Parathyroid adenoma (tissue), 2 donors: ENCODE measurements around the gene ANKRD63.

Source experiments
- H2AFZ ChIP-seq: fragments of 300-600 bp; sonication (generic); one replicate; pipeline ENCODE4 v1.7.0; 2017; ENCODE audit warnings: antibody characterized with exemption, mild to moderate bottlenecking
- H3K27ac ChIP-seq: fragments of 300-600 bp; sonication (generic); one replicate; pipeline ENCODE4 v1.7.0; 2017
- H3K27me3 ChIP-seq: fragments of 300-600 bp; sonication (generic); one replicate; pipeline ENCODE4 v1.7.0; 2017; ENCODE audit warnings: low read length; ENCODE audit not compliant: control insufficient read depth, insufficient read depth
- H3K36me3 ChIP-seq: fragments of 300-600 bp; sonication (generic); one replicate; pipeline ENCODE4 v1.7.0; 2017; ENCODE audit warnings: low read length; ENCODE audit not compliant: control insufficient read depth, insufficient read depth
- H3K4me1 ChIP-seq: fragments of 300-600 bp; sonication (generic); one replicate; pipeline ENCODE4 v1.7.0; 2017; ENCODE audit warnings: control low read depth
- H3K4me2 ChIP-seq: fragments of 300-600 bp; sonication (generic); one replicate; pipeline ENCODE4 v1.7.0; 2017; ENCODE audit warnings: low read length
- H3K4me3 ChIP-seq: fragments of 300-600 bp; sonication (generic); one replicate; pipeline ENCODE4 v1.7.0; 2017; ENCODE audit warnings: low read depth, low read length
- H3K79me2 ChIP-seq: fragments of 300-600 bp; sonication (generic); one replicate; pipeline ENCODE4 v1.7.0; 2017; ENCODE audit warnings: control low read depth
- H3K9ac ChIP-seq: fragments of 300-600 bp; sonication (generic); one replicate; pipeline ENCODE4 v1.7.0; 2017; ENCODE audit warnings: mild to moderate bottlenecking
- H3K9me3 ChIP-seq: fragments of 300-600 bp; sonication (generic); one replicate; pipeline ENCODE4 v1.7.0; 2017; ENCODE audit warnings: low read length; ENCODE audit not compliant: control insufficient read depth
- TF ChIP-seq, protein P1 (sequence below): fragments of 300-600 bp; sonication (generic); IDR thresholded peaks from one replicate; pipeline ENCODE4 v1.7.0; 2017; ENCODE audit warnings: antibody characterized with exemption, mild to moderate bottlenecking
- donor health status: primary hyperparathyroidism.

Gene ANKRD63

DNA sequence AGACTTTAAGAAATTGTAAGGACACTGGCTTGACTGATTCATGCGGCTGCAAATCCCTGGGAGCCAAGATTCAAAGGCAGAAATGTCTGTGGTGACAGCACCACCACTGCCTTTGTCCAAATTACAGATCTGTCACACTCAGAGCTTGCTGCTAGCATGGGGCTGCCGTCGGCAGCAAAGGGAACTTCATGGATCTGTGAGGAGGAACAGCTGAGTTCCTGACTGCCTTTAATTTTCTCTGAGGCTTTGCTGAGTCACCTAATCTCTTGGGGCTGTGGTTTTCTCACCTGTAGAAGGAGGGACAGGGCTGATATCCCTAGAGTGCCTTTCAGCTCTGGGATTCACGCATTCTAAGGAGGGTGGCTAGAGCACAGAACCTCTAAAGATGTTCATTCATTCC, 48.1 kb downstream of the ANKRD63 start:
- Histone ChIP-seq H3K27ac (no peak overlapping the region), H3K9ac (no peak overlapping the region)
- TF ChIP-seq, protein P1, sequence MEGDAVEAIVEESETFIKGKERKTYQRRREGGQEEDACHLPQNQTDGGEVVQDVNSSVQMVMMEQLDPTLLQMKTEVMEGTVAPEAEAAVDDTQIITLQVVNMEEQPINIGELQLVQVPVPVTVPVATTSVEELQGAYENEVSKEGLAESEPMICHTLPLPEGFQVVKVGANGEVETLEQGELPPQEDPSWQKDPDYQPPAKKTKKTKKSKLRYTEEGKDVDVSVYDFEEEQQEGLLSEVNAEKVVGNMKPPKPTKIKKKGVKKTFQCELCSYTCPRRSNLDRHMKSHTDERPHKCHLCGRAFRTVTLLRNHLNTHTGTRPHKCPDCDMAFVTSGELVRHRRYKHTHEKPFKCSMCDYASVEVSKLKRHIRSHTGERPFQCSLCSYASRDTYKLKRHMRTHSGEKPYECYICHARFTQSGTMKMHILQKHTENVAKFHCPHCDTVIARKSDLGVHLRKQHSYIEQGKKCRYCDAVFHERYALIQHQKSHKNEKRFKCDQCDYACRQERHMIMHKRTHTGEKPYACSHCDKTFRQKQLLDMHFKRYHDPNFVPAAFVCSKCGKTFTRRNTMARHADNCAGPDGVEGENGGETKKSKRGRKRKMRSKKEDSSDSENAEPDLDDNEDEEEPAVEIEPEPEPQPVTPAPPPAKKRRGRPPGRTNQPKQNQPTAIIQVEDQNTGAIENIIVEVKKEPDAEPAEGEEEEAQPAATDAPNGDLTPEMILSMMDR, result no peak

DNA sequence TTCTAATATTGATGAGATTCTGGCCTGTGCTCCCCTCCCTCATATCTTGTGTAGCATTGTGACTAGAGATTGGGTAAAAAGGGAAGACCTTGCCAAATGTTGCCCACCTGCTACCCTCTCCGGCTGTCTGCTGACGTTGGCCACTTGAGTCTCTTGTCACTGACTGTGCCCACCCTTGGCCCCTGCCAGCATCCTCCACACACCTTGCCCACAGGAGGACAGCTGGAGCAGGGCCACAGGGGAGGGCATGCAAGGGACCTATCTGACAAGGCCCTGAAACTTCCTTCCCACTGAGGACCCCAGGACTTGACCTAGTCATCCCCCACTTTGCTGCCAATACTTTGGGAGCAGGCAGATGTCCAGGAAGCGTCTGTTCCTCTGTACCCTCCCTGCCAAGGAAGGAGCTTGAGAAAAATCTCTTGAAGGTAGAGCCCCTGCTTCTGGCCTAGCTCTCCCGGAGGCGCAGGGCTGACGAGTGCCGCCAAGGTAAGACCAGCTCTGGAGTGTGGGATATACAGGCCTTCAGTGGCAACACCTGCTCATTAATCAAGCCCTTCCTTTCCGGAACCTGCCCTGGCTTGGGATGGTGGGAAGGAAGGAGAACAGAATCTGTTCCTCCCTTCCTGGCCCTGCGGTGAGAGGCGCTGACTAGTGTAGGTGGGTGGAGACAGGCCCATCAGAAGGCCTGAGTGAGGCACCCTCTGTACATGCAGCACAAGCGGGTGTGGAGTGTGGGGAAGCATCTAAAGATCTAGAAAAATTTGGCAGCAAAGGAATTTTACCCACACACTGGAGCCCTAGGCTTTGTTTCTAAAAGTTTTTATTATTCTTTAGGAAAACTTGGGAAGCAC, 48.9 kb downstream of the ANKRD63 start:
- H3K4me1 ChIP-seq, result no peaks in the 10 kb centered on the region
- no peak overlapping the region for H3K4me3 ChIP-seq
- no peak overlapping the region for H2AFZ ChIP-seq
- TF ChIP-seq, protein P1, result no peak
- H3K9me3 ChIP-seq, result no peaks in the 10 kb centered on the region
- no peaks in the 10 kb centered on the region for H3K79me2 ChIP-seq
- no peaks in the 10 kb centered on the region for H3K36me3 ChIP-seq
- no peak overlapping the region for H3K4me2 ChIP-seq
- no peak overlapping the region for H3K9ac ChIP-seq
- H3K27me3 ChIP-seq, result no peaks in the 10 kb centered on the region
- no peak overlapping the region for H3K27ac ChIP-seq

More for the DNA sequence above, 48.1 kb downstream of the ANKRD63 start:
- Histone ChIP-seq H3K9me3 (no peaks in the 10 kb centered on the region), H3K36me3 (no peaks in the 10 kb centered on the region), H3K27me3 (no peaks in the 10 kb centered on the region), H3K4me1 (no peaks in the 10 kb centered on the region), H3K4me2 (no peak overlapping the region), H2AFZ (no peak overlapping the region), H3K79me2 (no peaks in the 10 kb centered on the region), H3K4me3 (no peak overlapping the region)

DNA sequence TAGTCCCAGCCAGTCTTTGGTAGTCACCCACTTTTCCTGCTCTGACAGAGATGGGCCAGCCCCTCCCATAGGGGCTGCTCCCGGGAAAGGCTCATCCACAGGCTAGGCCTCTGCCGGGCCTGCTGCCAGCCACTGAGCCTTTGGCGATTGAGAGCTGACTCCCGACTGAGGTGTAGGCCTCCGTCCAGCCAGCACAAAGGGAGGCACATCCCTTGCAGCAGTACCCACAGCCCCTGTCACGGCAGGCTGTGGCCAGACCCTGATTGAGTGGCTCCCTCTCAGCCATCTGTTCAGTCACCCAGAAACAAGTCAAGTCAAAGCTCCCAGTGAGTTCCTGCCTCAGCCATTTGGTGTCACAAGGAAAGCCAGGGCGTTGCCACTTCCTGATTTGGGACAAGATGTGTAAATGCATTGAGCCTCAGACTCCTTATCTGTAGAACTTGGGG, 50.2 kb downstream of the ANKRD63 start:
- Histone ChIP-seq H2AFZ (peak overlapping the region; percentile 46), H3K9ac (no peak overlapping the region), H3K9me3 (no peaks in the 10 kb centered on the region), H3K36me3 (no peaks in the 10 kb centered on the region), H3K27ac (no peak overlapping the region), H3K4me3 (no peak overlapping the region), H3K27me3 (no peaks in the 10 kb centered on the region), H3K4me2 (no peak overlapping the region), H3K4me1 (no peaks in the 10 kb centered on the region), H3K79me2 (no peaks in the 10 kb centered on the region)
- TF ChIP-seq, protein P1, result no peak
